Suppressor macrophage treated with lipopolysaccharide for 1 hour (primary cell): ENCODE results near the gene CNTNAP5.

Experiments
- DNase-seq, 3 donors: peaks; one replicate each; pipeline ENCODE4 v3.0.0-alpha.2; 2020 to 2022

Gene CNTNAP5

DNA sequence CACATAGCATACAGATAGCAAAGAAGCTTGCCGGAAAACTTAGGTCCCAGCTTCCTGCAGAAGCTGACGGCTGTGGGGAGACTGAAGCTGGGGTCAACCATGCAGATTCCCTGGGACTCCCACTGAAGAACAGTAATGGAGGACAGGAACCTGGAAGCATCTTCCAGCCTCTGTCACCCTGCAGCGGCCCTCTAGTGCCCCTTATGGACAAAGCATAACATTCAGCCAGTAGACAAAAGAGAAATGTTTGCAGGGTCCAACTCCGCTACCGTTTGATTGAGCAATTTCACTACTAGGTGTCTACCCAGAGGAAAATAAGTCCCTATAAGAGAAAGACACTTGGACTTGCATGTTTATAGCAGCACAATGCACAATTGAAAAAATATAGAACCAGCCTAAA is 460.6 kb downstream of the CNTNAP5 start:
- no peak for DNase-seq

DNA sequence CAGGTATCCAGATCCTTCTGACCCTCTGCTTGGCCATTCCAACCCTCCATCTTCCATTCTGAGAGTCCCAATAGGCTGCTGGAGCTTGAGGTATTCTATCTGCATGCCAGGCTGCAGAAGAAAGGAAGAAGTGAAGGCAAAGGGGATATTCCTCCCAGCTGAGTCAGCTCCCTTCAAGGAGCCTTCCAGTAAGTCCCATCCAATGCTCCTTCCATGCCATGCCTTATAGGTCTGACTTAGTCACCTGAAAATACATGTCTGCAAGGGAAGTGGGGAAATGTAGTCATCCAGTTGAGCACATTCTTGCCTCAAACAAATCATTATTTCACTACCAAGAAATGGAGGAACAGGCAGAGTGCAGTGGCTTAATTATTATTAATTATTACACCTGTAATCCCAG is 464.6 kb downstream of the CNTNAP5 start:
- no peak for DNase-seq

DNA sequence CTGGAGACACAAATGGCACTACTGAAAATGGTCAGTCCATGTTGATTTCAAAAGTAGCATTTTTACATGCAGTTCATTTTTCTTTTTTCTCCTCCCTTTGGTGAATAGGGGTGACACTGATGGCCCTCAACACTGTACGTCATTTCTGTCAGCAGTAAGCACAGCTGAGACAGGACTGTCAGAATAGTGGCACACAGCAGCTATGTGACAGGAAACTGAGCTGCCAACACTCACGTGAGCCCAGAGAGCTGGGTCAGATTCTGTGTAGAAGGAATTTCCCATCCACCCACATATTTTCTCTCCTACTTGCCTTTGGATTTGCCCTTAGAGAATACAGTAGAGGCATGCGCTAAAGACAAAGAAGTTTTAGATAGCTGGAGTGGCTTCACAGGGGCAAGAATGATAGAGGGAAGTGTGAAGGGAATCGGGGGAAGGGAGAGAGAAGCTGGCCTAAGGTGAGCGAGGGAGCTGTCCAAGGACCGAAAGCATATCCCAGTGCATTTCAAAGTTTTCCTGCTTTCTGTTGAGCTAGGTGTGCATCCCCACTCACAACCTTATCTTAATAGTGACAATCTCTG is 476.6 kb downstream of the CNTNAP5 start:
- DNase-seq = peak in 1 of 3 donors; percentile 0

DNA sequence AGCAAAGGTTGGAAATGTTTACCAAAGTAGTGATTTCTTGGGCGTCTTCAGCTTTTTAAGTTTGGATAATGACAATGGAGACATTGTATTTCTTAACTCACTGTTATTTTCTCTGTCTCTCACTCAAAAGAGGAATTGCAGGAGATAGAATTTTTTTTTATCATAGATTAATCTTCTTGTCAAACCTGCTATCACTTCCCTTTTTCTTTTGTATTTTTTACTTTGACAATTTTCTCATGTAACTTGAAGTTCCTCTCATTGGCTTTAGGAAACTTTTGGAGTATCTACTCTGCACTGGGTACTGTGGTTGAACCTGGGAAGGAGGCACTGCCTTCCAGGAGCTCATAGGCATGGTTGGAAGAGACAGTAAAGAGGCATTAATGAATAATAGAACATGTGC is 489.1 kb downstream of the CNTNAP5 start:
- DNase-seq = no peak

GRCh38 chr2:124520953-124521352 is 495.9 kb downstream of the CNTNAP5 start:
- no peak for DNase-seq

- DNase-seq = no peak
Observed at GRCh38 chr2:124523096-124523495, 498.0 kb downstream of the CNTNAP5 start.

GRCh38 chr2:124524155-124524915 is 499.2 kb downstream of the CNTNAP5 start:
- no peak for DNase-seq

DNA sequence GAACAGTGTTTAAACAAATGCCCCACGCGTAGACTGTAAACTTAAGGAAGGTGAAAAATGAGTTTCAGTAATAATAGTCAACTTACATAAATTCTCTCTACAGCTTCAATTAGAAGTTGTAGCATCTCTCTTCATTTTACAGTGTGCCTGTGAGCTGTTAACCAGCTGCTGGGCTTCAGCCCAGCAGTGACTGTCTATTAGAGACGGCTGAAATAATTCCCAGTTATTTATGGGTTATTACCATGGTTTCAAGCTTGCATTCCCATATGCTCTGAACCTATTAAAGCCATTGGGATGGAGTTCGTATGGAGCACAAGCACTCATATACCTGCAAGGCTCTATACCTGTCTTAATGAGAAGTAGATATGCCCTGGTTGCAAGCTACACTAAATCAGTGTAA is 501.1 kb downstream of the CNTNAP5 start:
- DNase-seq = no peak

- DNase-seq = no peak
Observed at GRCh38 chr2:124530203-124530602, 505.1 kb downstream of the CNTNAP5 start.

GRCh38 chr2:124533226-124533954 is 508.3 kb downstream of the CNTNAP5 start:
- DNase-seq = no peak

GRCh38 chr2:124534028-124534427 is 508.9 kb downstream of the CNTNAP5 start:
- no peak for DNase-seq

- DNase-seq = no peak
Observed at GRCh38 chr2:124535816-124536215, 510.7 kb downstream of the CNTNAP5 start.

DNA sequence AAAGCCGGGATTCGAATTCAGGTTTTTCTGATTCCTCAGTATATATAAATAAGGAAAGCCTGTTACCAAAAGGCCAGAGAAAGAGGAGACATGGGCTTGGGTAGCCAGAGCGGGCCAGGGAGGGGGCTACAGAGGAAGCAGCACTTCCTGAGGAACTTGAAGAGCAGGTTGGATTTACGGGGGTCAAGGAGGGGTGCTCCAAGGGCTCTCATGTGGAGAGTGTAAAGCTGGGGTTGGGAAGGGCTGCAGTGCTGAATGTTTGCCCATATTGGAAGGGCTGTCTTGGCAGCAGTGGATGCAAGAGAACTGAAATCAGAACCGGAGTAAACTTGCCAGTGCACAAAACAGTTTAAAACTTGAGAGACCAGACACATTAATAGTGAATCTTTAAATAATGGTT is 511.5 kb downstream of the CNTNAP5 start:
- DNase-seq = no peak

GRCh38 chr2:124538549-124538948 is 513.5 kb downstream of the CNTNAP5 start:
- no peak for DNase-seq

DNA sequence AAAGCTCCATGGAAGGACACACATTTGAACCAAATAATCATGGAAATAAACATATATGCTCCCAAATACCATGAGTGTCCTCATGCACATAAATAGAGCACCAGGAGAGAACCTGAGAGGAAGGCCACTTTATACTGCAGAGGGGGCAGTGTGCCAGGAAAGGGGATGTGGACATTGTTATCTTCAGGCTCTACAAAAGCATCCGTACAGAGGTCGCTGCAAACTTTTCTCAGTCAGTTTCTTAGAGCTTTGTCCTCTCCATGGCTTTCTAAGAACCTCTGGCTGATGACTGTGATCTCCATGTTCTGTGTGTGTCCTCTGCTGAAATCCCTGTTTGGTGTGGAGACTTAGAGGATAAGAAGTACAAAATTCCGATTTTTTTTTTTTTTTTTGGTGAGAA is 515.7 kb downstream of the CNTNAP5 start:
- DNase-seq = no peak

- no peak for DNase-seq
Observed at GRCh38 chr2:124542932-124543640, 518.0 kb downstream of the CNTNAP5 start.

- DNase-seq = no peak
Observed at GRCh38 chr2:124547700-124548099, 522.6 kb downstream of the CNTNAP5 start.

DNA sequence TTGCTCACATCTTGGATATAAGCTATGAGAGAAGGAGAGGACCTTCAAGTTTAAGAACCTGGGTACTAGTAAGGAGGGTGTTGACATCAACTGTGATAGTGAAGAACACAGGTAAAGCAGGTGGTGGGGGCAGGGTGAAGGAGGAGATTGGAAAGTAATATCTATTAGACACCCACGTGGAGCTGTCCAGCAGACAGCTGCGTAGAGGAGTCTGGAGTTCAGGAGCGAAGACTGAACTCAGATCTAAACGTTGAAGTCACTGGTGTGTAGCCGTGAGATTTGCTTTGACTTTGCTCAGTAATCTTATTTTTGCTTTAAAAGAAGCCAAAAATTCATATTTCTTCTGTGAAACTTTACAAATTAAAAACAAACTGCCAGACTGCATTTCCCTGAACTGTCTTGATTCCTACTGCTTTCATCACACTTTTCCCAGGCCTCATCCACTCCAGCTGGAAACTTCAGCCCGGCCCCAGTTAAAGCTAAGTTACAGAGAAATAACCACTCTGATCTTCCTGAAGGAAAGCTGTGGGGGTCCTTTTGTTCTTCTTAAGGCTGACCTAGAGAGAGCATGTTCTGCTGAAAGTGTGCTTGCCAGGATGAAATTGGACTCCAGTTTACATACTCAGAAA is 533.3 kb downstream of the CNTNAP5 start:
- no peak for DNase-seq

DNA sequence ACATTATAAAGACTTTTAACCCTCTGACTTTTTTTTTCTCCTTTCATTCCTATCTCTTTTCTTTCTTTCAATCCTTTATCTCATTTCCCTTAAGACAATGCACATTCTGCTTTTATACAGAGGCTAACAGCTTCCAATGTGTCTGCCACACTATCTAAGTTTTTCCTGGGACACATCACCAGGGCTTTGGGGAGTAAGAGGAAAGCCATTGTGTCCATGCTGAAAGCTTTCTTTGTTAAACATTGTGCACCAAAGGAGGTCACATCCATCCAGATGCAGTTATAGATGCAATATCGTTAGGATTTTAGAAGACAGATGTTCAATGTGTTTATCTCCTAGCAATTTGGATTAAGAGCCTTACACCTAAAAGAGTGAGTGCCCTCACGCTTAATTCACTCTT is 534.1 kb downstream of the CNTNAP5 start:
- DNase-seq = no peak

DNA sequence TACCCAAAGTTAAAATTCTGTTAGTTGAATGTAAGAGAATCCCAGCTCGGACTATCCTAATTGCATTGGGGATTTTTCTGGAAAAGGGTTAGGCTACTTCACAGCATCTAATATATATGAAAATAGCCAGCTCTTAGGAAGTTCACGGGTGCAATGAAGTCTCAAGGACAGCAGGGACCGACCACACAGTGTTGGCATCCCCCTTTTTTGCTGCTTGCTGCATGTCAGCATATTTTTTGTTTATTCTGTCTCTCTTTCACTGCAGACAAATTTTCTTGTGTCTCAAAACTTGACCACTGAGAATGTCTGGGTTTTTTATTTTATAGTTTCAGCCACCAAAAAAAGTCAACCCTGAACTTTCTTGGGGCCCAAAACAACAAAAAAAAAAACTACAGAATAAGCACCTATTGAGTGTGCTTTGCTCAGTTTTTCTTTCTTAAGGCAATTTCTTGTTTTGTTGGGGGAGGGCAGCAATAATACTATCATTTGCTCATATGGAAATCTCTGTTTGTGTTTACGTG is 535.6 kb downstream of the CNTNAP5 start:
- DNase-seq = no peak

DNA sequence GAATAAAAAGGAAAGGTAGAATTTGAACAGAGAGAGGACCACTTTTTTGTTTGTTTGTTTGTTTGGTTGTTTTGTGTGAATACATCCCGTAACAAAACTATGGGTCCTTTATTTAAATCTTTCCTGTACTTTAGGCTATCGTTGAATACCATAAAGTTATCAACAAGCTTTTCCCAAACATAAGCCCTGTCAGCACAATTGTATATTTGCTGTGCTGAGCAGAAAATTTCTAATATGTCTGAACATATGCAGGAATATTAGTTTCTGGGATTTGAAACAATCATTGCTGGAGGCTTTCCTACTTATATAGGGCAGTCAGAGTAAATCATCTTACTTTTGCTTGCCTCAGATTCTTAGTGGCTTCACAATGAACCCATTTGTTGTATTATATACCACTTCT is 536.4 kb downstream of the CNTNAP5 start:
- DNase-seq = no peak

DNA sequence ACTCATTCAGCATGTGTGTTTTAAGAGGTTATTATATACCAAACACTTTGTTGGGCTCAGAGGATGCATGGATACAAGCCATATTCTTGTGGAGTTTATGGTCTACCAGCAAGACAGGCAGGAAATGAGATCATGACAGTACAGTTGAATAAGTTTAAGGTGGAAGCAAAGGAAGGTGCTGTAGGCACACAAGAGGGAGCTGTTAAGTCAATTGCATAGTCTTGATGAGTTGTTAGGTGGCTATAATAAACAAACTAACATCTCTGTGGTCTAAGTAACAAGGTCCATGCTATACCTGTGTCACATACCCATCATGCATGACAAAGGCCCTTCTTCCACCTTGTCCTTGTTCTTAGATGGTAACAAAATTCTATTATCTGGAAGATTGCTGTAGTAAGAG is 538.3 kb downstream of the CNTNAP5 start:
- no peak for DNase-seq

DNA sequence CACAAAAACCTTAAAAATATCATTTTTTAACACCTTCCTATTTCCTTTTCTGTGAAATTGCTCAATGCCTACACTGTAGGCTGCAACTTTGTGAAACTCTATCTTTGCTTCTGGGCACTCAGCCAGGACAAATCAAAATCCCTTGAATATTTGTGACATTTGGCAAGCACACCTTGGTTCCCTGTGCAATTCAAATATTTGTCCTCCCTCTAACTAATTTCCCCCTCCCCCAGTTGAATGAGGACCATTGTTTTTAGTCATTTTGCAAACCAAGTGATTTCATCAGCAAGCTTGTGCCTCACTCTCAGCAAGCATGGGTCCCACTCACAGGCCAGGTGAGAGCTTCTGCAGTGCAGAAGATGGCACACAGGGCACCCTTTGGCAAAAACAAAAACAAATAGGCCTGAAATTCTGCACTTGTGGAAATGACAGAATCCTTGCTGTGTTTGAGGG is 541.5 kb downstream of the CNTNAP5 start:
- DNase-seq = no peak
